OCI-LY3 (cell line): ENCODE data around the gene OR10D3.

Experiments used
- EZH2phosphoT487 ChIP-seq: fragments of 200-600 bp; shearing (Covaris generic); IDR thresholded peaks from 2 replicates; pipeline ENCODE4 v1.6.1; 2018; ENCODE audit warnings: antibody characterized with exemption, mixed run types, low read depth
- TF ChIP-seq, protein P1 (sequence below): fragments of 200-600, 300-600 bp; sonication (generic); IDR thresholded peaks from 2 replicates; pipeline ENCODE4 v1.5.1; 2014; ENCODE audit warnings: antibody characterized with exemption, low read length, low read depth

DNA sequence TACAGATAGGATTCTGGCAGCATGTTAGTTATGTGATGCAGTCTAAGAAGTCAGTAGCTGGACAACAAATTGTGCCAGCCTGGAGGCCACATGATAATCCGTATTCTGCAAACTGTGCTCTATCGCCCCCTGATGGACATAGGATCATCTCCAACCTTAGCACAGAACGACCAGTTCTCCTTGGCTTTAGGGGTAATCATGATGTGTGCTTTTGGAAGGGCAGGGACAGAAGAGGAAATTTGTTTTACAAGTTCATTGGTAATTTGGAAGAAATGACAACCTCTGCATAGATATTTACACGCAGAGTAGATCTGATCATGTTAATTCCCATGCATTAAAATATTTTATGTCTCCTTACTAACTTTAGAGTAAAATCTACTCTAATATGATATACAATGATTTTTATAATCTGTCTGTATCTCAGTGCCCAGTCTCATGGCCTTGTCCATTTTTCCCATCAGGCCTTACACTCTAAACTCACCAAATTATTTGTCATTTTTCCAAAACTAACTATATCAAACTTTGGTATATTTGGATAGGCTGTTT lies 12.1 kb downstream of the OR10D3 start:
- TF ChIP-seq, protein P1, sequence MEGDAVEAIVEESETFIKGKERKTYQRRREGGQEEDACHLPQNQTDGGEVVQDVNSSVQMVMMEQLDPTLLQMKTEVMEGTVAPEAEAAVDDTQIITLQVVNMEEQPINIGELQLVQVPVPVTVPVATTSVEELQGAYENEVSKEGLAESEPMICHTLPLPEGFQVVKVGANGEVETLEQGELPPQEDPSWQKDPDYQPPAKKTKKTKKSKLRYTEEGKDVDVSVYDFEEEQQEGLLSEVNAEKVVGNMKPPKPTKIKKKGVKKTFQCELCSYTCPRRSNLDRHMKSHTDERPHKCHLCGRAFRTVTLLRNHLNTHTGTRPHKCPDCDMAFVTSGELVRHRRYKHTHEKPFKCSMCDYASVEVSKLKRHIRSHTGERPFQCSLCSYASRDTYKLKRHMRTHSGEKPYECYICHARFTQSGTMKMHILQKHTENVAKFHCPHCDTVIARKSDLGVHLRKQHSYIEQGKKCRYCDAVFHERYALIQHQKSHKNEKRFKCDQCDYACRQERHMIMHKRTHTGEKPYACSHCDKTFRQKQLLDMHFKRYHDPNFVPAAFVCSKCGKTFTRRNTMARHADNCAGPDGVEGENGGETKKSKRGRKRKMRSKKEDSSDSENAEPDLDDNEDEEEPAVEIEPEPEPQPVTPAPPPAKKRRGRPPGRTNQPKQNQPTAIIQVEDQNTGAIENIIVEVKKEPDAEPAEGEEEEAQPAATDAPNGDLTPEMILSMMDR = peak; percentile 89
- TF ChIP-seq EZH2phosphoT487 = no peak
